Uterus (tissue), 4 donors: ENCODE measurements around the gene SNRNP40. TPM values are rescaled to one million over a fixed set of nuclear protein-coding genes. Genes with fewer than 3 reads are reported as not detected.

Source experiments
- DNase-seq, 2 donors: peaks; one replicate each; pipeline ENCODE4 v3.0.0-alpha.2; 2019 to 2020
- H3K27ac ChIP-seq, 2 donors: fragments of 200-600 bp; sonication (generic); 1 replicate in 1 of 2; 2 replicates in 1 of 2; pipeline ENCODE4 v1.5.1; 2016 to 2018
- H3K27me3 ChIP-seq, 2 donors: fragments of 200-600 bp; sonication (generic); one replicate each; pipeline ENCODE4 v1.5.1; 2018 to 2019; ENCODE audit warnings: control low read depth in 1 of 2
- H3K36me3 ChIP-seq, 2 donors: fragments of 200-600 bp; sonication (generic); one replicate each; pipeline ENCODE4 v1.5.1; 2019; ENCODE audit warnings: control low read depth in 1 of 2
- H3K4me1 ChIP-seq, 2 donors: fragments of 200-600 bp; sonication (generic); one replicate each; pipeline ENCODE4 v1.5.1; 2018 to 2019; ENCODE audit warnings: control low read depth in 1 of 2
- H3K4me3 ChIP-seq, 2 donors: fragments of 200-600 bp; sonication (generic); 1 replicate in 1 of 2; 2 replicates in 1 of 2; pipeline ENCODE4 v1.5.1; 2018 to 2019; ENCODE audit warnings: mild to moderate bottlenecking in 1 of 2
- H3K9me3 ChIP-seq, 2 donors: fragments of 200-600 bp; sonication (generic); one replicate each; pipeline ENCODE4 v1.5.1; 2019; ENCODE audit warnings: control low read depth in 1 of 2
- POLR2A ChIP-seq, 2 donors: fragments of 450-650 bp; IDR thresholded peaks; one replicate each; pipeline ENCODE4 v1.6.1; 2016; ENCODE audit warnings: antibody characterized with exemption in 2 of 2, mild to moderate bottlenecking in 1 of 2, moderate library complexity in 1 of 2
- intact Hi-C: fragments of 100-400 bp; cut with DNase I; formaldehyde crosslinking; loops from one replicate; pipeline ENCODE4 v1.15.1; 2023; ENCODE audit warnings: low total_unique reads
- total RNA-seq, 4 donors: library from RNA; depleted of rRNA in 3 of 4; stranded (reverse); fragments of >200 nt in 3 of 4; gene quantifications; one replicate each; pipeline versions ENCODE4 v1.1.0 to v1.2.4, GENCODE V29; 2014 to 2023
- TF ChIP-seq, protein P1 (sequence below), 4 experiments: fragments of 200-600 bp in 2 of 4; fragments of 450-650 bp in 2 of 4; sonication (generic) in 2 of 4; IDR thresholded peaks; one replicate each; pipeline ENCODE4 v1.5.1; 2016 to 2019; ENCODE audit warnings: antibody characterized with exemption in 4 of 4, mild to moderate bottlenecking in 2 of 4, moderate library complexity in 1 of 4
- donor health status: DM: yes; HTN: yes; CAD: no.

SNRNP40 gene
- total RNA-seq, 4 donors from 2014 or later: 35.1 to 99.5 (median 58.5) TPM

DNA sequence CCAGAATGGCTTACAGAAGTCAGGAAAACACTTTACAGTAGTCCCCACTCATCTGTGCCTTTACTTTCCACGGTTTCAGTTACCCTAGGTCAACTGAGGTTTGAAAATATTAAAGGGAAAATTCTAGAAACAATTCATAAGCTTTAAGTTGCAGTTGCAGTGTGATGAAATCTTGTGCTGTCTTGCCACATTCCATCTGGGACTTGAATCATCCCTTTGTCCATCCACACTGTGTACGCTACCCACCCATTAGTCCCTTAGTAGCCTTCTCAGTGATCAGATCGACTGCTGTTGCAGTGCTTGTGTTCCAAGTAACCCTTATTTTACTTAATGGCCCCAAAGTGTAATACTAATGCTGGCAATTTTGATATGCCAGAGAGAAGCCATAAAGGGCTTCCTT is 30.8 kb upstream of the SNRNP40 start:
- DNase-seq: no peak
- H3K27me3 ChIP-seq: no peaks in the 10 kb centered on the region
- TF ChIP-seq, protein P1, sequence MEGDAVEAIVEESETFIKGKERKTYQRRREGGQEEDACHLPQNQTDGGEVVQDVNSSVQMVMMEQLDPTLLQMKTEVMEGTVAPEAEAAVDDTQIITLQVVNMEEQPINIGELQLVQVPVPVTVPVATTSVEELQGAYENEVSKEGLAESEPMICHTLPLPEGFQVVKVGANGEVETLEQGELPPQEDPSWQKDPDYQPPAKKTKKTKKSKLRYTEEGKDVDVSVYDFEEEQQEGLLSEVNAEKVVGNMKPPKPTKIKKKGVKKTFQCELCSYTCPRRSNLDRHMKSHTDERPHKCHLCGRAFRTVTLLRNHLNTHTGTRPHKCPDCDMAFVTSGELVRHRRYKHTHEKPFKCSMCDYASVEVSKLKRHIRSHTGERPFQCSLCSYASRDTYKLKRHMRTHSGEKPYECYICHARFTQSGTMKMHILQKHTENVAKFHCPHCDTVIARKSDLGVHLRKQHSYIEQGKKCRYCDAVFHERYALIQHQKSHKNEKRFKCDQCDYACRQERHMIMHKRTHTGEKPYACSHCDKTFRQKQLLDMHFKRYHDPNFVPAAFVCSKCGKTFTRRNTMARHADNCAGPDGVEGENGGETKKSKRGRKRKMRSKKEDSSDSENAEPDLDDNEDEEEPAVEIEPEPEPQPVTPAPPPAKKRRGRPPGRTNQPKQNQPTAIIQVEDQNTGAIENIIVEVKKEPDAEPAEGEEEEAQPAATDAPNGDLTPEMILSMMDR (IDR thresholded peaks at IDR 0.05): no peak
- TF ChIP-seq POLR2A (IDR thresholded peaks at IDR 0.05): no peak
- H3K4me3 ChIP-seq: no peak overlapping the region
- H3K36me3 ChIP-seq: no peaks in the 10 kb centered on the region
- no peak overlapping the region for H3K27ac ChIP-seq
- no peaks in the 10 kb centered on the region for H3K9me3 ChIP-seq
- intact Hi-C loops: no loop called here
- H3K4me1 ChIP-seq: no peaks in the 10 kb centered on the region

DNA sequence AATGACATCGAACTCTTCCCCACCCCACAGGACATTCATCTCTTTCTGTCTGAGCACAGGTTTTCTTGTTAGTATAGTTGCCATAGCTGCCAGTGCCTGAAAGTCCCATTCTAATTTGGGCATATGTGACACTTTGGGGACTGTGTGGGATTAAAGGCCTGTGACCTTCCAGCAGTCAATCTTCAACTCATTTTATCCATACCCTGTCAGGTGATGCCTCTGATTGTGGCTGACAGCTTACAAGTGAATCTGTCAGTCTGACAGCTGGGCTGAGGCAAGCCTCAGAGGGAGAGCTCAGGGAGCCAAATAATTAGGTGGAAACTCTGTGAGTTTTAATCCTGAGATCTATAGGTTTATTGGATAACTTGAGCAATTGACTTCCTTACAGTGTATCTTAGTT is 29.9 kb upstream of the SNRNP40 start:
- H3K36me3 ChIP-seq: no peaks in the 10 kb centered on the region
- DNase-seq: no peak
- H3K27me3 ChIP-seq: no peaks in the 10 kb centered on the region
- H3K9me3 ChIP-seq: no peaks in the 10 kb centered on the region
- intact Hi-C loops: no loop called here
- H3K27ac ChIP-seq: no peak overlapping the region
- TF ChIP-seq POLR2A (IDR thresholded peaks at IDR 0.05): no peak
- TF ChIP-seq, protein P1 (IDR thresholded peaks at IDR 0.05): no peak
- no peak overlapping the region for H3K4me3 ChIP-seq
- H3K4me1 ChIP-seq: no peaks in the 10 kb centered on the region

DNA sequence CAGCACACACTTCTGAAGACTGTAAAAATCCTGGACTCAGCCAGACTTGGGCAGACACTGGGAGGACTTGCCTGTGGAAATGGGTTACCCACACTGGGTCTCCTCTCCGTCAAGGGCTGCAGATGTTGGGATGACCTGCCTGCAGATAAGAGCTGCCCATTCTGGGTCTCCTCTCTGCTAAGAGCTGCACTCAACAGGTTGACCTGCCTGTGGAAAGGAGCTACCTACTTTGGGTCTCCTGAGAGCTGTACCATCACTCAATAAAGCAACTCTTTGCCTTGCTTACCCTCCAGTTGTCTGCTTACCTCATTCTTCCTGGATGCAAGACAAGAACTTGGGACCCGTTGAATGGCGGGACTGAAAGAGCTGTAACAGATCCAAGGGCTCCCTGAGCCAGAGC is 28.4 kb upstream of the SNRNP40 start:
- H3K4me1 ChIP-seq: no peaks in the 10 kb centered on the region
- H3K9me3 ChIP-seq: no peaks in the 10 kb centered on the region
- intact Hi-C loops: no loop called here
- TF ChIP-seq, protein P1 (IDR thresholded peaks at IDR 0.05): no peak
- TF ChIP-seq POLR2A (IDR thresholded peaks at IDR 0.05): no peak
- DNase-seq: no peak
- no peaks in the 10 kb centered on the region for H3K27me3 ChIP-seq
- no peak overlapping the region for H3K27ac ChIP-seq
- H3K36me3 ChIP-seq: no peaks in the 10 kb centered on the region
- H3K4me3 ChIP-seq: no peak overlapping the region

DNA sequence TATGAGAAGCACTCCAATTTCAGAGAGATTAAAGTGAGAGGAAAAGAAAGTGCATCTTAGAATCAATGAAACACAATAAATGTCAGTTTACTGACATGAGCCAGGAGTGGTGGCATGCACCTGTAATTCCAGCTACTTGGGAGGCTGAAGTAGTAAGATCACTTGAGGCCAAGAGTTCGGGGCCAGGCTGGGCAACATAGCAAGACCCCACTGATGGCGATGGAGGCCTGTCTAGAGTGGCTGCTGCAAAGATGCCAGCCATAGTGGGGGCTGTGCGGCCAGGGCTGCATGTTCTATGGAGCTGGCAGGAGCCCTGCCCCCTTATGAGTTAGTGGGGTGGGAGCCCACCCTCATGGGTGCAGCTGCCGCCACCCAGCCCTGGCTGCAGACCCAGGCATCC is 27.5 kb upstream of the SNRNP40 start:
- Histone ChIP-seq H3K9me3 (no peaks in the 10 kb centered on the region), H3K4me1 (no peaks in the 10 kb centered on the region), H3K27me3 (no peaks in the 10 kb centered on the region), H3K27ac (no peak overlapping the region), H3K36me3 (no peaks in the 10 kb centered on the region), H3K4me3 (no peak overlapping the region)
- no peak for DNase-seq
- no peak for TF ChIP-seq POLR2A (IDR thresholded peaks at IDR 0.05)
- TF ChIP-seq, protein P1 (IDR thresholded peaks at IDR 0.05): no peak
- intact Hi-C loops: no loop called here

DNA sequence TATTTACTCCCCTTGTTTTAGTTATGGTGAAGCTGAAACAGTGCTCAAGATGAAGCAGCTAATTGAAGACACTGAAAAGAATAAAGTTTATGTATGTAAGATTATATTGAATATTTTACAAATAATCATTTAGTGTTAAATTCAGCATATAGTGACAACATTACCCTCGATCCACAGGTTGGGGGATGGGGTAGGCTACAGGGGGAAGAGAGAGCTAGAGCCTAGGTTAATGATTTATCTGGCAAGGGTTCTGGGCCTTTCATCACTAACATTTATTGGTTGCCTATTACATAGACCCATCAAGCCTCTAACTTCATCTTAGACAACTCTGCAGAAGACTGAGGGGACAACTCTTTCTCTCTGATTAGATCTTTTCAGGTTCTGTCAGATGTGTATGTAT is 21.6 kb upstream of the SNRNP40 start:
- intact Hi-C loops: no loop called here
- no peak for DNase-seq
- H3K4me3 ChIP-seq: no peak overlapping the region
- no peak for TF ChIP-seq POLR2A (IDR thresholded peaks at IDR 0.05)
- TF ChIP-seq, protein P1 (IDR thresholded peaks at IDR 0.05): no peak
- no peaks in the 10 kb centered on the region for H3K36me3 ChIP-seq
- H3K27me3 ChIP-seq: no peaks in the 10 kb centered on the region
- H3K27ac ChIP-seq: no peak overlapping the region
- no peaks in the 10 kb centered on the region for H3K4me1 ChIP-seq
- H3K9me3 ChIP-seq: no peaks in the 10 kb centered on the region
